GM11168 (cell line): ENCODE measurements around the gene ATP8A2.

Experiments
- in situ Hi-C: fragments of 300-500 bp; cut with MboI; formaldehyde crosslinking; loops from one replicate; pipeline ENCODE4 v1.12.0; 2022; ENCODE audit warnings: low sequenced_read_pairs; ENCODE audit not compliant: unreplicated experiment

The ATP8A2 gene

GRCh38 chr13:25827831-25828465 is 456.2 kb downstream of the ATP8A2 start:
- in situ Hi-C loops: loop anchor here (25.0 kb wide), 1 partner anchor 234 kb away; the partner anchor contains the start of gene SHISA2

- in situ Hi-C loops: loop anchor here (25.0 kb wide), 1 partner anchor 229 kb away; the partner anchor contains the start of gene SHISA2
Measured at GRCh38 chr13:25833761-25834160, 462.0 kb downstream of the ATP8A2 start.

- in situ Hi-C loops: loop anchor here (25.0 kb wide), 1 partner anchor 226 kb away; the partner anchor contains the start of gene SHISA2
Measured at GRCh38 chr13:25836574-25837336, 465.0 kb downstream of the ATP8A2 start.

GRCh38 chr13:25839371-25839770 is 467.6 kb downstream of the ATP8A2 start:
- in situ Hi-C loops: loop anchor here (25.0 kb wide), 1 partner anchor 223 kb away; the partner anchor contains the start of gene SHISA2

GRCh38 chr13:25840261-25840660 is 468.5 kb downstream of the ATP8A2 start:
- in situ Hi-C loops: loop anchor here (25.0 kb wide), 1 partner anchor 222 kb away; the partner anchor contains the start of gene SHISA2

- in situ Hi-C loops: loop anchor here (25.0 kb wide), 1 partner anchor 221 kb away; the partner anchor contains the start of gene SHISA2
Measured at GRCh38 chr13:25840931-25841330, 469.2 kb downstream of the ATP8A2 start.

GRCh38 chr13:25843692-25844091 is 471.9 kb downstream of the ATP8A2 start:
- in situ Hi-C loops: loop anchor here (25.0 kb wide), 1 partner anchor 219 kb away; the partner anchor contains the start of gene SHISA2

- in situ Hi-C loops: loop anchor here (25.0 kb wide), 1 partner anchor 218 kb away; the partner anchor contains the start of gene SHISA2
Measured at GRCh38 chr13:25844559-25845434, 473.0 kb downstream of the ATP8A2 start.

GRCh38 chr13:25846222-25846984 is 474.6 kb downstream of the ATP8A2 start:
- in situ Hi-C loops: loop anchor here (25.0 kb wide), 1 partner anchor 216 kb away; the partner anchor contains the start of gene SHISA2

- in situ Hi-C loops: loop anchor here (25.0 kb wide), 1 partner anchor 215 kb away; the partner anchor contains the start of gene SHISA2
Measured at GRCh38 chr13:25847145-25847544, 475.4 kb downstream of the ATP8A2 start.

GRCh38 chr13:25847635-25848626 is 476.2 kb downstream of the ATP8A2 start:
- in situ Hi-C loops: loop anchor here (25.0 kb wide), 1 partner anchor 214 kb away; the partner anchor contains the start of gene SHISA2

- in situ Hi-C loops: loop anchor here (25.0 kb wide), 1 partner anchor 213 kb away; the partner anchor contains the start of gene SHISA2
Measured at GRCh38 chr13:25848812-25849745, 477.3 kb downstream of the ATP8A2 start.

GRCh38 chr13:25857830-25858229 is 486.1 kb downstream of the ATP8A2 start:
- in situ Hi-C loops: no loop called here

GRCh38 chr13:25859528-25859927 is 487.8 kb downstream of the ATP8A2 start:
- in situ Hi-C loops: no loop called here

GRCh38 chr13:25860265-25860664 is 488.5 kb downstream of the ATP8A2 start:
- in situ Hi-C loops: no loop called here

- in situ Hi-C loops: no loop called here
Measured at GRCh38 chr13:25860862-25861261, 489.1 kb downstream of the ATP8A2 start.

GRCh38 chr13:25862156-25862555 is 490.4 kb downstream of the ATP8A2 start:
- in situ Hi-C loops: no loop called here
